Upper lobe of right lung (tissue), 1 donor: ENCODE measurements around the gene MYO9A. TPM values are rescaled to one million over a fixed set of nuclear protein-coding genes. Genes with fewer than 3 reads are reported as not detected.

Experiments used
- ATAC-seq: fragments of 200-7000 bp; cut with Tn5 transposase; one replicate; pipeline ENCODE4 v1.9.1; 2020; ENCODE audit warnings: mild to moderate bottlenecking, moderate library complexity
- DNase-seq: peaks from one replicate; pipeline ENCODE4 v3.0.0-alpha.2; 2020
- H3K27ac ChIP-seq: fragments of 200-600 bp; one replicate; pipeline ENCODE4 v1.8.0; 2022
- H3K27me3 ChIP-seq: fragments of 200-600 bp; one replicate; pipeline ENCODE4 v1.8.0; 2022; ENCODE audit warnings: mild to moderate bottlenecking
- H3K36me3 ChIP-seq: fragments of 200-600 bp; one replicate; pipeline ENCODE4 v1.8.0; 2022
- H3K4me1 ChIP-seq: fragments of 200-600 bp; one replicate; pipeline ENCODE4 v1.8.0; 2022
- H3K4me3 ChIP-seq: fragments of 200-600 bp; one replicate; pipeline ENCODE4 v1.8.0; 2022; ENCODE audit warnings: mild to moderate bottlenecking
- H3K9me3 ChIP-seq: fragments of 200-600 bp; one replicate; pipeline ENCODE4 v1.8.0; 2022
- CTCF ChIP-seq: fragments of 200-600 bp; IDR thresholded peaks from one replicate; pipeline ENCODE4 v1.8.0; 2022; ENCODE audit warnings: antibody characterized with exemption
- intact Hi-C: fragments of 100-400 bp; cut with DNase I; formaldehyde crosslinking; loops from one replicate; pipeline ENCODE4 v1.11.0; 2022
- total RNA-seq: library from RNA; stranded (reverse); fragmentation: NEBNext Ultra II Directional; extraction: Animal tissue kit (Norgen Biotek cat#: 25700); gene quantifications from one replicate; pipeline ENCODE4 v1.2.1, GENCODE V29; 2021
- donor health status: DM: no; HTN: yes; CAD: no; lungs with severe emphysema.

MYO9A gene
- total RNA-seq, 1 donor from 2014 or later: 82.5 TPM

- Histone ChIP-seq H3K9me3 (no peaks in the 10 kb centered on the region), H3K4me3 (no peak overlapping the region), H3K27ac (no peak overlapping the region), H3K27me3 (no peaks in the 10 kb centered on the region), H3K36me3 (no peaks in the 10 kb centered on the region), H3K4me1 (no peaks in the 10 kb centered on the region)
- DNase-seq (no peak), ATAC-seq (no peak)
- intact Hi-C loops: no loop called here
- TF ChIP-seq CTCF: no peak
Observed at GRCh38 chr15:71808311-71809020, 309.5 kb downstream of the MYO9A start.

- intact Hi-C loops: no loop called here
Observed at GRCh38 chr15:71807691-71808091, 310.3 kb downstream of the MYO9A start.

GRCh38 chr15:71807125-71807629, 310.8 kb downstream of the MYO9A start:
- no peak for DNase-seq
- no peaks in the 10 kb centered on the region for H3K27me3 ChIP-seq
- intact Hi-C loops: no loop called here
- H3K4me1 ChIP-seq: no peaks in the 10 kb centered on the region
- TF ChIP-seq CTCF: no peak
- no peak overlapping the region for H3K27ac ChIP-seq
- H3K4me3 ChIP-seq: no peak overlapping the region
- no peaks in the 10 kb centered on the region for H3K36me3 ChIP-seq
- no peaks in the 10 kb centered on the region for H3K9me3 ChIP-seq
- no peak for ATAC-seq

More at GRCh38 chr15:71807691-71808091, 310.3 kb downstream of the MYO9A start:
- H3K27me3 ChIP-seq: no peaks in the 10 kb centered on the region
- no peaks in the 10 kb centered on the region for H3K36me3 ChIP-seq
- H3K9me3 ChIP-seq: no peaks in the 10 kb centered on the region
- no peak for DNase-seq
- TF ChIP-seq CTCF: no peak
- H3K4me1 ChIP-seq: no peaks in the 10 kb centered on the region
- H3K4me3 ChIP-seq: no peak overlapping the region
- H3K27ac ChIP-seq: no peak overlapping the region
- ATAC-seq: no peak

GRCh38 chr15:71806452-71806931, 311.5 kb downstream of the MYO9A start:
- DNase-seq (no peak), ATAC-seq (no peak)
- H3K27me3 ChIP-seq: no peaks in the 10 kb centered on the region
- no peaks in the 10 kb centered on the region for H3K4me1 ChIP-seq
- no peaks in the 10 kb centered on the region for H3K9me3 ChIP-seq
- no peaks in the 10 kb centered on the region for H3K36me3 ChIP-seq
- TF ChIP-seq CTCF: no peak
- no peak overlapping the region for H3K4me3 ChIP-seq
- no peak overlapping the region for H3K27ac ChIP-seq
- intact Hi-C loops: no loop called here

GRCh38 chr15:71804695-71805470, 313.1 kb downstream of the MYO9A start:
- no peak for TF ChIP-seq CTCF
- Histone ChIP-seq H3K9me3 (no peaks in the 10 kb centered on the region), H3K27ac (no peak overlapping the region), H3K4me3 (no peak overlapping the region), H3K36me3 (no peaks in the 10 kb centered on the region), H3K27me3 (no peaks in the 10 kb centered on the region), H3K4me1 (no peaks in the 10 kb centered on the region)
- DNase-seq (no peak), ATAC-seq (no peak)
- intact Hi-C loops: no loop called here
